Measurements from ENCODE around the gene GRK5.

GRK5 gene

DNA sequence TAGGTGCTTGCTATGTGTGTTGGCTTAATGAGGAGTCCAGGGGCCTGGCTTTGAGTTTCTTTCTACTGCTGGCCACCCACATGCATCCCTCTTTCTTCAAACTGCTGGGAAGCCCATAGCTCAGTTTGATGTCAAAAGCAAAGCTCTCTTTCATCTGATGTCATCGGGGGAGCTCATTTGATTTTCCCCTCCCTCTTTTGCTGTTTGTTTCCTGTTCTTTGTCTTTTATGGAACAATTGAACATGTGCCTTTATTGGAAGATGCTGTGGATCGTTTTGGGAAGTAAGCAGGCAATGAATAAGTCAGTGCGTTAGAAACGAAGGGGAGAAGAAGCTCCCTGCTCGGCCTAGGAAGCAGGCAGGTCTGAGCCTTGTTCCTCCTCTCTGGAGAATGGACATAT lies 140.7 kb downstream of the GRK5 start:
- DNase-seq: no peak

DNA sequence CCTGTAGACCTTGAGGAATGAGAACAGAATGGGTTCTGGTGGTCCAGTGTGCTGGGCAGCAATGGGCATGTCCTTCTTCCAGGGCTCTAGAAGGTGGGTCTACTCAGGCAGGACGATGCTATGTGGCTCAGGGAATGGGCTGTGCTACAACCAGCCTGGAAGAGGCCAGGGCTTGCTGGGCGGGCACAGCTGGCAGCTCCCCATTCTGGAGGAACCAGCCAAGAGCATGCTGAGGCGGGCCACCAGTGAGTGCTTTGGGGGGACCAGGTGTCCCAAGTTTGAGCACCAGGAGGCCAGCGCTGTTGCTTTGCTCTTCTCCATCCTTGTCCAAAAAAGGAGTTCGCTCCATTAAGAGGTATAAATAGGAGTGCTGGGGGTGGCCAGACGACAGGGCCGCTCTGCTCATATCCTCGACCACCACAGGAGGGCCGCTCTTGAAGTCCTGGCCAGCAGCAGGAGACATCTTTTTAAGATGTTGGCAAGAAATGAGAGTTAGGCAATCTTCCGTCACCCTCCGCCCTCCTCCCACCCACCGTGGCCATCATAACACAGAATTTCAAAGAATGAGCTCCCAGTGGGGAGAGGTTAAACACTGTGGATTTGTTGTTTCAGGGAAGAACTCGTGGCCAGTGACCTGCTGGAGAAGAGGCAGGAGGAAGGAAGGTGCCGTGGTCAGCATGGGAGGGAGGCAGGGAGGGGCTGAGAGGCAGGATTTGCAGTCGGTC lies 141.3 kb downstream of the GRK5 start:
- no peak for DNase-seq

DNA sequence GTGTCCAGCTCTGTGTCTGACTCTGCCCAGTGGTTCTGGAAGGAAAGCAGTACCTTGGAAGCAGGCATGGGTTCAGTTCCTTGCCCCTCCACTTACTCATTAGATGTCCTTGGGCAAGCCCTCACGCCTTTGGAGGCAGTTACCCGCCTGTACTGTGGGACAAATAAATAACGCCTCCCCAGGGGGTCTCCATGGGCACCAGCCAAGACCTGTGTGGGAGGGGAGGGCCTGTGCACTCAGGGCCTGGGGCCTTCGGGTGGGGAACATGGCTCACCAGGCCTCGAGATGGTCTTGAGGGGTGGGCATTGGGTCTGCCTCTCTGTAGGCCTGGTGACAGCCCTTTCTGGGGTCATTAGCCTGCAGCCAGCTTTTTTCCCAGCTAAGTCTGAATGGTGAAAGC lies 142.0 kb downstream of the GRK5 start:
- no peak for DNase-seq

DNA sequence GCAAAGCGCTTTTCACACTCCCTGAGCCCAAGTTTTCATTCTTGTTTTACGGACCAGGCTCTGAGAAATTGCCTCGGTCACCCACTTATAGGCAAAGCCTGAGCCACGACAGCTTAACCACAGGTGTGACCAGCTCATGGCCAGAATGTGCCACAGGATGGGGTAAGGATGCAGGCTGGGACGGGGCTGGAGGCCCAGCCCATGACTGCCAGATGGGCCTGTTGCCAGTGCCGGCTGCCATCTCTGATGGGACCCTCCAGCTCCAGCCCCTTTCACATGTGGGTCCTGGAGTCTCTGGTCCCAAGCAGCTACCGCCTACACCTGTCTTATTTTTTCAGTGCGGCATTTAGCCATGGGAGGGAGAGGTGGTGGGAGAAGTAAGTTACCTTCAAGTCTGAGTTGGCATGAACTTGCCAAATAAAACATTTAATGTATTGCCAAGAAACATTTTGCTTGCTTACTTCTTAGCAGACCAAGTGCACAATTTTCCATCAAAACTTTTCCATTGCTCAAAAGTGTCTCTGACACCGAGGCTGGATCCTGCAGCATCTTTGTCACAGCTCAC lies 142.6 kb downstream of the GRK5 start:
- DNase-seq: no peak

GRCh38 chr10:119350502-119351097 lies 143.2 kb downstream of the GRK5 start:
- DNase-seq: no peak

DNA sequence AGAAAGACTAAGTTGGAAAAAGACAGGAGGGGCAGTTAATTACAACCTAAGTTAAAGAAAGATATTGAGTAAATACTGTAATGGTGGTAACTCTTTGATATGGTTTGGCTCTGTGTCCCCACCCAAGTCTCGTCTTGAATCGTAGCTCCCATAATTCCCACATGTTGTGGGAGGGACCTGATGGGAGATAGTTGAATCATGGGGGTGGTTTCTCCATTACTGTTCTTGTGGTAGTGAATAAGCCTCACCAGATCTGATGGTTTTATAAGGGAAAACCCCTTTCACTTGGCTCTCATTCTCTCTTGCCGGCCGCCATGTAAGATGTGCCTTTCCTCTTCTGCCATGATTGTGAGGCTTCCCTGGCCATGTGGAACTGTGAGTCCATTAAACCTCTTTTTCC lies 143.8 kb downstream of the GRK5 start:
- DNase-seq: no peak

DNA sequence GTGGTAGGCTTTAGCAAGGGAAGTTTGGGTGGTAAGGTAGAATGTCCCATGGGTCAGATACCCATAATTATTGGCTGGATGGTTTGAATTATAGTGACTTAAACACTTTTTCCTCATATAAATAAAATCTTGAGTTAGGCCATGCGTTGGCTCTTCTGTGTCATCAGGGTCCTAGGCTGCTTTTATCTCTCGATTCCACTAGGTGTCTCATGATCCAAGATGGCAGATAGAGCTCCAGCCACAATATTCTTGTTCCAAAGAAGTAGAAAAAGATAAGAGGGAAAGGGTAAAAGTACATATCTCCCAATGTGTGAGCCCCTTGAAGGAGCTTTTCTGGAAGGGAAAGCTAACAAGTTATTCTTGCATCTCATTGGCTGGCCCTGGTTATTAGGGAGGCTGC lies 144.7 kb downstream of the GRK5 start:
- DNase-seq: no peak

- DNase-seq: no peak
Measured at GRCh38 chr10:119352807-119353206, 145.4 kb downstream of the GRK5 start.

DNA sequence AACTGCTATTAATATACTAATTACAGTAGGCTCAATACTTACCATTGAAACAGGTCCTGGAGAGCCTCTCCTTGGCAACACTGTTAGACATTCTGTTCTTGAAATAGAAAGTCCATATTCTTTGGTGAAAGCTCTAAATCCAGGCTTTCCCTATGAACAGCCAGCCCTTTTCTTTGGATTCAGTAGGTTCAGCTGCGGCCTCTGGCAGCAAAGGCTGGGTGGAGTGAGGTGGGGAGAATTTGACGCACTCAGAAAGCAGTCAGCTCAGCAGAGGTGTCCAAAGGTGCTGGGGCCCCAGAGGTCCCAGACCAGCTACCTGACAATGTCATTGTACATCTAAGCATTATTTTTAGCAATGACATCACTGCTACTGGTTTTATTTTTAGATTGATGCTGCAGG lies 146.1 kb downstream of the GRK5 start:
- DNase-seq: no peak

- no peak for DNase-seq
Measured at GRCh38 chr10:119355930-119356329, 148.6 kb downstream of the GRK5 start.

DNA sequence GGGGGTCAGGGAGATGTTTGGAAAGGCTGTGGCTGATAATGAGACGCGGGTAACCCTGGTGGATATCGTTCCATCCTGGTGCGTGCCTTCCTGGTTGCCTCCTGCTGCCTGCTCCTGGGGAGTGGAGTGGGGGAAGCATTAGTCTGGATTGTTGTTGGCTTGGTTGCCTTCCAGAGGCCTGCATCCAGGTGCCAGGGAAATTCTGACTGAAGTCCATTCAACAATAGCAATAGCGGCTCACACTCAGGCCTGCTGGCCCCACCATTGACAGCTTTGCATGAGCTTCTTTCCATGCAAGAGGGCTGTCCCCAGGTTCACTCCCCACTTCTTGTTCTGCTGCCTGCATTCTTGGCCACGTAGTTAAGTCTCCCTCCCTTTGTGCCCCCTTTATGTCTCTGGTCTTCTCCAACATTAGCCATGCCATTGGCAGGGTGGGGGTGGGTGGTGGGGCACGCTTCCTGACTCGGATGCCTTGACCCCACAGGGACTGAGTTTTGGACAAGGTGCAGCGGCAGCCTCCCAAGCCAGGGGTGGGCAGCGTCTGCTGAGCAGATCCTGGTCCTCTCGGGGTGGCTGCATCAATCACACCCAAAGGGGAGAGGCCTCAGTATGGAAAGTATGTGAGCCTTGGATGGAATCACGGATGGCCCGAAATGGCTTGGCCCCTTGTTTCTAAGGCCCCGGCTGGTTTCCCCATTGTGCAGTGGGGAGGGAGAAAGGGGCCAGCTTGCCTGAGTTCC lies 150.2 kb downstream of the GRK5 start:
- DNase-seq: no peak

- DNase-seq: no peak
Measured at GRCh38 chr10:119358152-119358512, 150.8 kb downstream of the GRK5 start.

GRCh38 chr10:119358567-119358966 lies 151.2 kb downstream of the GRK5 start:
- DNase-seq: no peak

DNA sequence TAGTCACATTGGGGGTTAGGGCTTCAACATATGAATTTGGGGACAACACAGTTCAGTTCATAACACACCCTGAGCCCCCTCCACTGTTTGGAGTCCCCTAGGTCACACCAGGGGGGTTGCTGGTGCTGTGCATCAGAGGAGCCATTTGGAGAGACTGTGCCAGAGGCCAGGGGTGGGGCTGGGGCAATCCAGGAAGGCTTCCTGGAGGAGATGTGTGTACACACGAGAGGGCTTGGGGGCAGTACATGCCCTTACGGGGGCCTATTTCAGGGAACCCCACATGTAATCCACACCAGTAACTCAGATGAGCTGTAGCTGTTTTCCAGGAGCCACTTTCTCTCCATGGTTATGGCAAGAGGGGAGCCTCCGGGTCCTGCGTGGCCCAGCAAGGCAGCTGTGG lies 151.7 kb downstream of the GRK5 start:
- DNase-seq: no peak

DNA sequence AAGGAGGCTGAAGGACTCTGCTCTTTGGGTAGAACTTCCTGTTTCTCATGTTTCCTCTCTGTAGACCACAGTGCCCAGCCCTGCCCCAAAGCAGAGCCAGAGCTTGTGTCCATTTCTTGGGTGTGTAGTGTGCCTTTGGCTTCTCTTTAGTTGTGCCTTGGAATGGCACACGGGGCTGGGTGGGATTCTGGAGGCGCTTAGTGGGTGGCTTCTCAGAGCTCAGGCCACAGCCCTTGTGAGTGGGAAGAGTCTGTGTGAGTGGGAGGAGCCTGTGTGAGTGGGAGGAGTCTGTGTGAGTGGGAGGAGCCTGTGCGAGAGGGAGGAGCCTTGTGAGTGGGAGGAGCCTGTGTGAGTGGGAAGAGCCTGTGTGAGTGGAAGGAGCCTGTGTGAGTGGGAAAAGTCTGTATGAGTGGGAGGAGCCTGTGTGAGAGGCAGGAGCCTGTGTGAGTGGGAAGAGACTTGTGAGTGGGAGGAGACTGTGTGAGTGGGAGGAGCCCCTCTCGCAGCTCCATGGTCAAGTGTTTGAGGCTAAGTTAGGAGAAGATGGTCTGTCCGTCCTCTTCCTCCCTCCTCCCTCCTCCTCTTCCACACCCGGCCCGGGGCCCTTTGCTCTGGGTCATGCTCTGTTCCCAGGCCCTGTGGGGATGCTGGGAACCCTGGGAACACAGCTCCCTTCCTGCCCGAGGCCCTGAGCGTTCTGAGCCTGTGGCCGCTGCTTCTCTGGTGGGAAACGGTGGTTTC lies 153.0 kb downstream of the GRK5 start:
- DNase-seq: no peak

GRCh38 chr10:119361037-119361436 lies 153.7 kb downstream of the GRK5 start:
- no peak for DNase-seq

GRCh38 chr10:119362122-119362521 lies 154.8 kb downstream of the GRK5 start:
- DNase-seq: no peak

DNA sequence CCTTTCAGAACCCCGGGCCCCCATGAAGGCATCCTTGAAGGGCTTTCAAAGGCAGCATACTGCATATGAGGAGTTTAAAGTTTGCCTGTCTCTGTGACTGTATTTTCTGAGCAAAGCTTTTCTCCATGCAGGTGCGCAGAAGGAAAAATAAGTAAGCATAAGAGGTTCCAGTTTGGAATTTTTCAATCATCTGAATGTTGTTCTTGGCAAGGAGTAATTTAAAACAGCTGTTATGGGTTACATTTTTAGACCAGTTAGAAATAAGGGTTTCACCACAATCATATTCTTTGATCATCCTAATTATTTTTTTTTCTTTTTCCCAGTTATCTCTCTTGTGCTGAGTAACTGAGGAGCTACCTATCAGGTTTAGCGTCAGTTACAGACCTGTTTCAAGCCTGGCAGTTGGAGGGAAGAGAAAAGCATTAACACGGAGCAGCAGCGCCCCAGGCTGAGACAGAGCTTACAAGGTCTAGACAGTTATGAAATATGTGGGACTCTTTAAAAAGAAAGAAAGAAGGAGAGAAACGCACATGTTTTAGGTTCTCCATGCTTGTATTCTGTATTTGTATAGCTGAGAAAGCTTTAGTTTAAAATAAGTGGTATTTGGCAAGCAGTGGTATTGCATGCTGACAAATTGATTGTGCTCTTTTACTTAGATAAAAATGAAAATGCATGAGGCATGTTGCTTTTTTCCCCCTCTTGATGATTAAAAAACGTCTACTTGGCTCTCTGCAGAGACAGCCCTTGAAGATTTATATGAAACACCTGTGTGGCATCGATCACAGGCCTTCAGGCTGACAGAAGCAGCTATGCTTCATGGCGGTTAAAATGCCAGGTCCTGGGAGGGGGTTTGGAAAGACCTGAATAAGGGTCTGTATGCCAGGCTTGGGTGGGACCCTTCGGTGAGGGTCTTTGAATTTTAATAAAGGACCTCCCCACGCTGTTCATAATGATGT lies 157.6 kb downstream of the GRK5 start:
- no peak for DNase-seq

DNA sequence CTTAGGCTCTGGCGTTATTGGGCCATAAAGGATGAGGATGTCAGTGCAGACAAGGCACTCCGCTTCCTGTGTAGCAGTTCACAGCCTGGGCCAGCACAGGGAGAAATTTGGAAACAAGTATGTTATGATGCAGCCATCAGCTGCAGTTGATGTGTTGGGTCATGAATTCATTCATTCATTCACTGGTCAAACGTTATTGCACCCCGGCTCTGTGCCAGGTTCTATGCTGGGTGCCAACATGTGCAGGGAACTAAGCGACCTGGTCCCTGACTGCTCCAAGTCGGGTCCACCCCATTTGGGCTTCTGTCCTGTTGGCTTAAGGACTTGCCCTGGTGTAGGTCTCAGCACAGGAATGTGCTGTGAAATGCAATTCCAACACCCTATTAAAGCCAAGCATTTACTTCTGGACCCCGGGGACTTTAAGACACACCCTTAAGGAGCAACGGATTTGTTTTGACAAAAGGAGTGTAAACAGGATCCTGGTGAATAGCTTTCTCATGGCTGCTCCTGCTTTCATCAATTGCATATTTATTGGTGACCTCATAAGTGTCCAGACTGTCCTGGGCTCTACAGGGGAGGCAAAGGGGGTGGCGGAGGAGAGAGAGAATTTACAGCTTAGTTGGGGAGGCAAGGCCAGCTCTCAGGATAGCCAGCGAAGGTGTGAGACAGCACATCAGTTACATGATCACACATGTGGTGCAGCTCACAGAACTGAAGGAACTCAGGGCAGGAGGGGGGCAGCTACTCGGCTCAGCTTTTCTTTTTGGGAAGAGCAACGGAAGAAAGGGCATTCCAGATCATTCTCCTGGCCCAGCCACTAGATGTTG lies 158.6 kb downstream of the GRK5 start:
- DNase-seq: no peak

DNA sequence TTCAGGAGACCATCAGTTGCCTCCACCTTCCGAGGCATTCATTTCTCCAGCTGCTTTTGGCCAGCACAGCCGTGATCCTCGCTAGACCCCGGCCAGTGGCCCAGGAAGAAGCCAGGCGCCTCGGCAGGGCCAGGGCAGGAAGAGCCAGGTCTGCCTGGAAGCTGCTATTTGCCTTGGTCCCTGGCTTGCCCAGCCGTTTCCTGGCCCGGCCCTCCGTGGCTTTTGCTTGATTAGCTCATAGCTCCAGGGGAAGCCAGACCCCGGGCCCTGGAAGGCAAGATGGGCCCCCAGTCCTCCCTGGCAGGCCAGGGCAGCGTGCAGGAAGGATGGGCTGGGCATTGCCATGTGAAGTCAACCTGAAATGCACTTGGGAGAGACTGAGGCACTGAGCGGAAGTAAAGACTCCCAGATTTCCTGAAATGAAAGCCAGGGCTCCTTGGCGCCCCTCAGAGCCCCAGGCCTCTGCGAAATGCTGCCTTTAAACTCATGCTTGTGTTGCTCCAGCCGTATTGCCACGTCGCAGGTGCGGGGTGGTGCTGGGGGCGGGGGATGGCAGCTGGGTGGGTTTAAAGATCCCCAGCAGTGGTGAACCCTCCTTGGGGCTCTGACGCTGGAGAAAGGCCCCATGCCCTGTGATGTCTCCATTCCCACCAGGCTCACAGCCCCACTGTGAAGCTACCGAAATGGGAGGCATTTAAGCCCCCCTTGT lies 160.6 kb downstream of the GRK5 start:
- DNase-seq: no peak

GRCh38 chr10:119368581-119368980 lies 161.2 kb downstream of the GRK5 start:
- DNase-seq: no peak
